OCI-LY7 (cell line): ENCODE data around the gene KRTAP2-4. TPM values are rescaled to one million over a fixed set of nuclear protein-coding genes. Genes with fewer than 3 reads are reported as not detected.
"Not testable (repeated sequence)": the region's sequence is repeated elsewhere in the genome, so short reads cannot be mapped to it uniquely, and the experiment has no call there.

Experiments used
- BruUV-seq: library from RNA; stranded (reverse); fragments of 400-500 nt; replicated peaks from 2 replicates; lab custom pipeline; 2021; lab: Mats Ljungman, UMichigan
- CTCF ChIA-PET: fragments of 300-600 bp; sonication (Branson Sonifier 250); formaldehyde crosslinking; loops from one replicate; lab custom pipeline; 2022; ENCODE audit warnings: antibody characterized with exemption; ENCODE audit not compliant: unreplicated experiment; lab: Charles Lee
- POLR2A ChIA-PET: fragments of 300-600 bp; sonication (Branson Sonifier 250); formaldehyde crosslinking; loops from one replicate; lab custom pipeline; 2022; ENCODE audit warnings: antibody characterized with exemption; lab: Charles Lee
- DNase-seq: peaks from one replicate; pipeline ENCODE4 v3.0.0-alpha.2; 2015; ENCODE audit warnings: low spot score
- H2AFZ ChIP-seq: fragments of 200-600 bp; sonication (generic), shearing (Covaris generic); 2 replicates; pipeline ENCODE4 v1.6.1; 2014; ENCODE audit warnings: mild to moderate bottlenecking, antibody characterized with exemption, low read length, moderate library complexity
- H3K27ac ChIP-seq: fragments of 200-600 bp; sonication (generic); 2 replicates; pipeline ENCODE4 v1.5.1; 2014; ENCODE audit warnings: mixed run types, low read depth, mild to moderate bottlenecking, moderate library complexity, low read length, inconsistent platforms; ENCODE audit not compliant: poor library complexity, severe bottlenecking
- H3K36me3 ChIP-seq: fragments of 200-600 bp; sonication (generic); 2 replicates; pipeline ENCODE4 v1.6.1; 2014; ENCODE audit warnings: mild to moderate bottlenecking, antibody characterized with exemption, low read length, moderate library complexity, mixed read lengths; ENCODE audit not compliant: insufficient read depth
- H3K4me1 ChIP-seq: fragments of 200-600 bp; sonication (generic); 2 replicates; pipeline ENCODE4 v1.5.1; 2014; ENCODE audit warnings: mild to moderate bottlenecking, low read length; ENCODE audit not compliant: insufficient read depth, poor library complexity, severe bottlenecking
- H3K4me2 ChIP-seq: fragments of 200-600 bp; sonication (generic); 2 replicates; pipeline ENCODE4 v1.6.1; 2014; ENCODE audit warnings: mild to moderate bottlenecking, low read length
- H3K4me3 ChIP-seq: fragments of 200-600 bp; sonication (generic); 2 replicates; pipeline ENCODE4 v1.5.1; 2014; ENCODE audit warnings: mild to moderate bottlenecking, low read depth, low read length; ENCODE audit not compliant: poor library complexity, severe bottlenecking
- H3K79me2 ChIP-seq: fragments of 200-600 bp; sonication (generic); 2 replicates; pipeline ENCODE4 v1.6.1; 2016; ENCODE audit warnings: low read depth, mild to moderate bottlenecking, low read length, moderate library complexity, mixed read lengths; ENCODE audit not compliant: insufficient read depth
- H3K9me2 ChIP-seq: fragments of 200-600 bp; sonication (generic); 2 replicates; pipeline ENCODE4 v1.6.1; 2016; ENCODE audit warnings: mild to moderate bottlenecking, low read length, mixed read lengths; ENCODE audit not compliant: insufficient read depth
- H3K9me3 ChIP-seq: fragments of 200-600 bp; sonication (generic); 2 replicates; pipeline ENCODE4 v1.6.1; 2014; ENCODE audit warnings: mild to moderate bottlenecking, mixed run types, low read length, mixed read lengths
- H4K20me1 ChIP-seq: fragments of 200-600 bp; sonication (generic); 2 replicates; pipeline ENCODE4 v1.6.1; 2014; ENCODE audit warnings: mild to moderate bottlenecking, antibody characterized with exemption, low read length, moderate library complexity, mixed read lengths; ENCODE audit not compliant: insufficient read depth
- CTCF ChIP-seq: fragments of 200-600 bp; sonication (generic); conservative IDR thresholded peaks from 2 replicates; pipeline ENCODE4 v1.5.1; 2014; ENCODE audit warnings: mild to moderate bottlenecking, antibody characterized with exemption, low read length, moderate library complexity, mixed read lengths
- EZH2phosphoT487 ChIP-seq: fragments of 200-600 bp; sonication (generic); IDR thresholded peaks from 2 replicates; pipeline ENCODE4 v1.6.1; 2018; ENCODE audit warnings: low read depth, borderline replicate concordance, mild to moderate bottlenecking, mixed run types, antibody characterized with exemption, low read length, moderate library complexity, mixed read lengths
- intact Hi-C: fragments of 100-400 bp; cut with micrococcal nuclease; formaldehyde crosslinking; loops from one replicate; pipeline ENCODE4 v1.10.0; 2022; ENCODE audit not compliant: unreplicated experiment
- total RNA-seq, 2 experiments: library from RNA; depleted of rRNA in 1 of 2; stranded (reverse); fragments of >200 nt in 1 of 2; shearing (Covaris generic) in 1 of 2; gene quantifications; 2 replicates each; pipeline ENCODE4 v1.2.3, GENCODE V29; 2014 to 2022

The KRTAP2-4 gene
- total RNA-seq, 2 experiments from 2014 or later: not detected

- H4K20me1 ChIP-seq: no peaks in the 10 kb centered on the region
- H3K4me1 ChIP-seq: no peaks in the 10 kb centered on the region
- H3K9me2 ChIP-seq: no peaks in the 10 kb centered on the region
- H3K9me3 ChIP-seq: no peaks in the 10 kb centered on the region
- CTCF ChIA-PET: no interaction called here
- intact Hi-C loops: no loop called here
- BruUV-seq: no TSS peak
- H3K4me3 ChIP-seq: no peak within 1 kb of the TSS
- H3K27ac ChIP-seq: no peak within 1 kb of the TSS
- no peak within 1 kb of the TSS for H2AFZ ChIP-seq
- no peak for TF ChIP-seq CTCF
- no peak for TF ChIP-seq EZH2phosphoT487
- H3K36me3 ChIP-seq: no peaks in the 10 kb centered on the region
- no peak for DNase-seq
- no peak within 1 kb of the TSS for H3K4me2 ChIP-seq
- POLR2A ChIA-PET: no interaction called here
- no peaks in the 10 kb centered on the region for H3K79me2 ChIP-seq
Observed at GRCh38 chr17:41060052-41060604, 5.6 kb downstream of the KRTAP2-4 start, which contains the start of gene KRTAP2-3. KRTAP2-3 (minus strand) TSS chr17:41060114; CDS start chr17:41060050, 64 bp downstream.

- H3K4me2 ChIP-seq, H2AFZ ChIP-seq, BruUV-seq, H3K79me2 ChIP-seq, H3K9me2 ChIP-seq, H3K4me1 ChIP-seq, H4K20me1 ChIP-seq, H3K36me3 ChIP-seq, DNase-seq, CTCF ChIA-PET, H3K4me3 ChIP-seq, H3K9me3 ChIP-seq, intact Hi-C loops, H3K27ac ChIP-seq: not testable (repeated sequence)
- POLR2A ChIA-PET: interaction anchor here (0.6 to 0.7 kb wide), 2 partner anchors 16 to 283 kb away, joined by 3 to 4 read pairs; no protein-coding TSS in a partner anchor
Observed at GRCh38 chr17:41059276-41060051, 6.2 kb downstream of the KRTAP2-4 start.

- no TSS peak for BruUV-seq
- Histone ChIP-seq H3K36me3 (no peaks in the 10 kb centered on the region), H3K4me2 (no peak overlapping the region), H4K20me1 (no peaks in the 10 kb centered on the region), H3K27ac (no peak overlapping the region), H3K9me3 (no peaks in the 10 kb centered on the region), H3K79me2 (no peaks in the 10 kb centered on the region), H3K9me2 (no peaks in the 10 kb centered on the region), H3K4me3 (no peak overlapping the region), H2AFZ (no peak overlapping the region), H3K4me1 (no peaks in the 10 kb centered on the region)
- CTCF ChIA-PET: no interaction called here
- DNase-seq: no peak
- intact Hi-C loops: no loop called here
- no peak for TF ChIP-seq EZH2phosphoT487
- no peak for TF ChIP-seq CTCF
- POLR2A ChIA-PET: interaction anchor here (0.6 to 0.7 kb wide), 2 partner anchors 15 to 284 kb away, joined by 3 to 4 read pairs; no protein-coding TSS in a partner anchor
Observed at GRCh38 chr17:41058741-41059140, 6.9 kb downstream of the KRTAP2-4 start.
